Endometrium (tissue), 2 donors: ENCODE measurements around the gene C5orf47.
"Not testable (repeated sequence)": the region's sequence is repeated elsewhere in the genome, so short reads cannot be mapped to it uniquely, and the experiment has no call there.

ENCODE experiments used
- FAIRE-seq: peaks from 2 replicates; lab custom pipeline; 2012; peaks lifted over from hg19 to GRCh38; lab: Jason Lieb, UNC
- donor health status: control.
- donor health status: control.

Gene C5orf47

DNA sequence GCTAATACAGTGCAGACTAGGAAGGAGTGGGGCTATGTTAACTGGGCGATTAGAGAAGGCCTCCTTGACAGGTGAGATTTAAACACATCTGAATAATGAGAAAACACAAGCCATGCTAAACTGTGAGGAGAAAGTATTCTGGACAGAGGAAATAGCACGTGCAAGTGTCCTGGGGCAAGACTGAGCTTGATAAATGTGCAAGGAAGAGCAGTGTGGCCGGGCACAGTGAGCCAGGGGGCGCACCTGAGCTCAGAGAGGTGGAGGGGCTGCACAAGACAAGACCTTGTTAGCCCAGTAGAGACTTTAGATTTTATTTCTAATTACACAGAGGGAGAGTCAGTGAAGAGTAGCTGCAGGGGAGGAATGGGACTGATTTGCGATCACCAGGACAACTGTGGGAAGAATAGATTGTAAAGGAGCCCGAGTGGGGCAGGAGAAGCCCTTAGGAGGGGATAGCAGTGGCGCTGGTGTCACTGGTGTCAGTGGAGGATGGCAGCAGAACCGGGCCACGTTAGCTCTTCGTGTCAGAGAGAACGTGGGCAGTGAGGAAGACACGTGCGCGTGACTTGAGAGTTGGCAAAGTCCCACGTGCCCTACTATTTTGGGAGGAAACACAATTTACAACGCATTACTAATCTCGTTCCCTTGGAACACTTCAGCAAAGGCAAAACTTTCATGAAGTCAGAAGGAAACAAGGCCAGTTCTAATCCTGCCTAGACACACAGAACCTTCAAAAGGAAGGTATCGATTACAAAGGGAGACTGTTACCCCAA, 17.9 kb upstream of the C5orf47 start:
- no peak for FAIRE-seq

DNA sequence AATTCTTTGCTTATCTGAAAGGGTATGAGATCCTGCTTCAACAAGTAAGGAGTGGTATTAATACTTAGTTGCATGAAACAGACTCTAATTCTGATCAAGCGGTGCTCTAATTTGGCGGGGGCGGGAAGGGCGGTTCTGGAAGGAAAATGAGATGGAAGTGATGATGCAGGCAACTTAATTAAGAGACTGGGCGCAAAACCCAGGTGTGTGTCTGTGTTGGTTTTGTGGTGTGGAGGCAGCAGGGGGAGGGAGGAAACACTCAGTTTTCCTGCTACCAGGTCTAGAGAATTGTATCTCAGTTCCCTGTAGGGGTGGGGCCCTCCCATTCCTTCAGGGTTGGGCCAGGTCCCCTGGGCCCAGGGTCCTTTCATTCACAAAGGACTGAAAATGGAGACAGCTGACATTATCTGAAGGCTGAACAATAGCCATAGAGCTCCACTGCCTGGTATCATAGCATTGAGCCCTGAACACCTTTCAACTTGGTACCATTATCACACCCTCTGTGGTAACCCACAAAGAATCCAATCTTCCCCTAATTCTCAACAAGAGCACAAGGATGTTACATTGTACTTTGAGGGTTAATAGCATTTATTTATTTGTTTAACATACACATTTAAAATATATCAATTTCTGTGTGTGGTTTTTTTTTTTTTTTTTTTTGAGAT, 17.2 kb upstream of the C5orf47 start:
- no peak for FAIRE-seq

DNA sequence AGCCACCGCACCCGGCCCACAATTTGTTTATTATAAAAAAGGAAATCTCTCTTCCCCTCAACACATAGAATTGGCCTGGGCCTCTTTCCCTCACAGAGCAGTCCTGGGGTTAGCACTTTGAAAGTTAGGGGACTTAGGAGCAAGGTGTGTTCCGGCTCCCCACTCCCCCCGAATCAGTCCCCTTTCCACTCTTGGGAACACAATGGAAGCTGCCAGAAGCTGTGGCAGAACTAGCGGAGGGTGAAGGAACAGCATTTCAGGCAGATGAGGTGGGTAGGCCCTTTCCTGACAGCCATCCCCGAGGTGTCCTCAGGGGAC, 16.4 kb upstream of the C5orf47 start:
- FAIRE-seq, result no peak

DNA sequence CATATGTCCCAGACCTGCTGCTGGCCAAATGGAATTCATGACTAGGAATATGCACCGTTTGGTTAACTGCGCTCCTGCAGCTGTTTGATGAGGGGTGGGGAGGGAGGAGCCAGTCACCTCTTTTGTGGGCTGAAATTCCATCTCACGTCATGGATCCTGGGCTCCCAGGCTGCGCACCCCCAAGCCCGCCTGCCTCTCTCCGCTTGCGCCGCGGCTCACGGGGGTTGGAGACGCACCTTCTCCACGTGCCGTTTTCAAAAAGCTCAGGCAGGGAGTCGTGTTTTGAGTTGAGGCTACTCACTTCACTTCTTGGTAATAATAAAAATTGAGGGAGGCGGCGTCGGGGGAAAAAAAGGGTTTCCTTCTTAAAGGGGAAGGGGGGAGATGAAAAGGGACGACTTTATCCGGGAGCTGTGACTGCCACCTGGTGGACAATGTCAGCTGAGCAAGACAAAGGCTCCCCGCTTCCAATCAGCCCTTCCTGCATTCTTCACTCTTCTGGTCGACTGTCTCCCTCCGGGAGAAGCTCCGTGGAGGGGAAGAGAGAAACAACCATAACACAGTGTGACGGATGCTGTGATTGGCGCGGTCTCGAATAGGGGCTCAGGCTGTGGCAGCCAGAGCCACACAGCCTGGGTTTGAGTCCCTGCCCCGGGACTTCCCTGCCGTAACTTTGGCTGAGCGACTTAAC, 15.9 kb upstream of the C5orf47 start:
- FAIRE-seq, result no peak

DNA sequence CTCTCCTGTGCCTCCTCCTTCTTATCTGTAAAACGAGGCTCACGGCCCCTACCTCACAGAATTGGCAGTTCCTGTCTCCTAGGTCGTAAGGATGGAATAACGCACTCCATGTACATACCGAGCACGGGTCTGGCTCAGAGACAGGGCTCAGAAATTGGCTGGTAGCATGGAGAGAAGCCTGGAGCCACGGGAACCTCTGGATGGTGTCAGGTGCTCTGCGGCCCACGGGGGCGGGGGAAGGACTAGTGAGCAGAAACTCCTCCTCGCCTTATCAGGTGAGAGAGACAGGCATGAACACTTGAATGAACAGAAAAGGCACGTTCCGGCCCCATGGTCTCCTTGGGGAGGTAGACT, 15.4 kb upstream of the C5orf47 start:
- no peak for FAIRE-seq

DNA sequence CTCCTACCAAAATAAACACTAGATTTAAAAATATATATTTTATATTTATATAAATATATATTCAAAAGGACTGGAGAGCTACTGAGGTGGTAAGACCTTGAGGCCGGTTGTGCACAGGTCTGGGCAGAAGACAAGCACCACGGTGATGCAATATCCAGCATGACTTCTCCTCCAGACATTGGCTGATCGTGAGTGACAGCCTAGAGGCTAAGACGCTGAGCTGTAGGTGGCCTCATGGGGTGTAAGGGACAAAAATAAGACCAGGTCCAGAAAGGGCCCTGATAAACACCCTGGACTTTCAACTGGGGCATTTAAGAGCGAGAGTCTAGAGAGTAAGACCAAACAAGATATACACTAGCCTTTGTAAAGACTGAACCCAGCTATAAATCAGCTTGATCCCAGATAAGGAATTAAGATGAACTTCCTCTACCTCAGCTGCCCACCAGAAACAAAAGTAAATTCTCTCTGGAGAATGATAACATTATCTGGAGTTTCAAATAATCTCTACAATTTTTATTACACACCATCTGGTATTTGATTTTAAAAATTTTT, 14.2 kb upstream of the C5orf47 start:
- no peak for FAIRE-seq

DNA sequence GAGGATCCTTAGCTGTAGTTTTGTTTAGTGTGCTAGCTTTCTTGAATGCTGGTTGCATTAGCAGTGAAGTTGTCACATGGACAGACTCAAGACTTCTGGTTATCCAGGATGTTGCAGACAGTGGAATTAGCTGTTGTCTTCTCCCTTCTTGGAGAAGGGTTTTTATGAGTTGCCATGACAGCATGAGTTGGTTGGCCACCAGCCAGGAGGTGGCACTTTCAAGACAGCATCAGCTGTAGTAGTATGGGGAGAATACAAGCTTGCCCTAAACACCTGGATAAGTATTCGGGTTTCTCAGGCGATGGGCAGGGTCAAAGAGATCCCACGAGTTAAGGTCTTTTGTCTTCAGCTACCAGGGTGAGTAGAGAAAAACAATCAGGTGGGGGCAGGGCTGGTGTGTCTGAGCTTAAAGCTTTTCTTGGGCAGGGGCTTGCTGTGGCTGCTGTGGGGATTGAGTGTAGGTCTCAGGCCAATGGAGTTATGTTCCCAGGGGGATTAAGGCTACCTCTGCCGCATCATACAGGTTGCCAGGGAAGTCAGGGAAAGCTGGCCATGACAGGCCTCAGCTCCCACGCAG, 7.7 kb upstream of the C5orf47 start:
- FAIRE-seq, result no peak

DNA sequence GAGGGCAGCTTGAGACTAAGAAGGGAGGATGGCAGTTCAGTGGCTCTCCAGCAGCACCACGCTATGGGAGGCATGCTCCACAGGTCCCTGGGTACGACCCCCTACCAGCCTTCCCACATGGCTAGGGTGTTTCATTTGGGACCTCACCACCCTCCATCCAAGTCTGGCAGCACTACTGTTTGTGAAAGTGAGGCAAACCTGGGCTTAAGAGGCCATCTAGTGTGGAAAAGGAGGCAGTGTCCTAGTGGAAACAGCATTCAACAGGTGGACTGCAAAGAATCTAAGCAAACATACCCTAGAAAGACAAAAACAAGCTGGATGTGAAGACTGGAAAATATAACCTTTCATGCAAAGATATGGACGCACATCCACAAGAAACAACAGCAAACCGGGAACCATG, 4.8 kb upstream of the C5orf47 start:
- no peak for FAIRE-seq

DNA sequence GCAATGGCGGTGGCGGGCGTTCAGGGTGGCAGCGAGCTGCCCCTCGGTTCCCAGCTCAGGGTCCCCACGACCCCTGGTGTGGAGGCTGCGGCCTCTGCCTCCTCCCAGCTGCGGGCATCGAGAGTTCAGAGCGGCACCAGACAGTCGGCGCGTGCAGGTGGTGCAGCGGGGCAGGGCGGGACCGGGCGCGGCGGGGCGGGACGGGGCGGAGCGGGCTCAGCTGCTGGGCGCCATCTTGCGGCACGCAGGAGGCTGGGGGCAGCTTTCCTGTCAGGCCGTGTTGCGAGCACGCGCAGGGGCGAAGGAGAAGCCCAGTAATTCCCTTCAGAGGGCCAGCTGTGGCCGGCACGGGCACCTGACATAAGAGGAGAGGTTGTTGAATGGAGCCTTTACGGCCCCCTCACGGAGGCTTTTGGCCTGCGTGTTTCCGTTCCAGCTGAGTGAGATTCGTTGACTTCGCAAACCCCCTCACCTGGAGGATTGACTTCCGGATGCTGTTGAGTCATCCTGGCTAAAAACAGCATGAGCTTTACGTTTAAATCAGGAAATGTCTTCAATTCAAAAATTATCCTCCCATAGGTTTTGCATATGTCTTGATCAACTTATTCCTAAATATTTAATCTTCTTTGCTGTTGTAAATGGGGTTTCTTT, 587 bp downstream of the C5orf47 start:
- FAIRE-seq, result no peak

DNA sequence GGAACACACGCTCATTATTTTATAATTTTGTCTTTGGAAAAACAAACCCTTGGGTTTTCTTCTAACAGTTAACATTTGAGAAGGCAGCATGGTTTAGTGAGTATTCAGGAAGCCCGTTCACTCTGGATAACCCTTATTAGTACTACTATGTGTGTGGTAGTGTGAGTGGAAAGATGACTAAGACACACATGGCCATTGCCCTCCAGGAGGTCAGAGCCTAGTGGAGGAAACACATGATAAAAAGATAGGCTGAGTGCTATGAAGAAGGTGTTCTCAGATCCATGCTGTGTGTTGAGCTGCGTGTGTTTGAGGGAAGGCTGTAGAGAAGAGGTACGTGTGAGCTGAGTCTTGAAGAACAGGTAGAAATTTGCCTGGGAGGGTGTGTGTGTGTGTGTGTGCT, 8.4 kb downstream of the C5orf47 start:
- no peak for FAIRE-seq

DNA sequence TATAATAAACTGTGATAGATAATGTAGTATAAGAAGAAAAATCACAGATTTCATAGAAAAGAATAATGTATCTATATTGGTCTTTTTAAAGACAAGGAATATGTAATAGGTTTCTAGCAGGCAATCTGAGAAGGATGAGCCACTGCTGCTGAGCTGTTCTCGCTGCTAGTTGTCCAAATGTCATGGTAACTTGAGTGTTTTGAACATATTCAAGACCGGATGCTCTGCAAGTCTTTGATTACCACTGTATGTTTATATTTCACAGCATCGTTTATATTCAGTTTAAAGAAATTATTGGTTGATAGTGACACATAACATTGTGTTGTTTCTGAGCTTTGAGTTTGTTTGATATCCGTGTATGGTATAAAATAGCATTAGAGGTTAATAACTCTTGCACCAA, 9.6 kb downstream of the C5orf47 start:
- no peak for FAIRE-seq

DNA sequence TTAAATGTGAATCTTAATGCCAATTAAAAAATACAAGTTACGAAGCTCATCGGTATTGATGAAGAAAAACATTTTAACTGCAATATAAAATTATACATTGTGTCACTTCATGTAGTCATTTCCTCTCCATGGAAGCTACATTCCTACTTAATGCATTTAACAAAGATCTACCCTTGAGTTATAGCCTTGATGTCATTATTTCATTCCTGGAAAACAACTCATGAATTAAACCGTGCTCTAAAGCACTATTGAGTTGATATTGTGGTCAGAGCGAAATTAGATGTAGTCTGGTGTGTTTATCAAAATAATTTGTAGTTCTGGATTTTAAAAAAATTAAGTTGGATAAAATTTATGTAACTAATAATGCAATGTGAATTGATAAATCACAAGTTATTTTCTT, 11.1 kb downstream of the C5orf47 start:
- no peak for FAIRE-seq

DNA sequence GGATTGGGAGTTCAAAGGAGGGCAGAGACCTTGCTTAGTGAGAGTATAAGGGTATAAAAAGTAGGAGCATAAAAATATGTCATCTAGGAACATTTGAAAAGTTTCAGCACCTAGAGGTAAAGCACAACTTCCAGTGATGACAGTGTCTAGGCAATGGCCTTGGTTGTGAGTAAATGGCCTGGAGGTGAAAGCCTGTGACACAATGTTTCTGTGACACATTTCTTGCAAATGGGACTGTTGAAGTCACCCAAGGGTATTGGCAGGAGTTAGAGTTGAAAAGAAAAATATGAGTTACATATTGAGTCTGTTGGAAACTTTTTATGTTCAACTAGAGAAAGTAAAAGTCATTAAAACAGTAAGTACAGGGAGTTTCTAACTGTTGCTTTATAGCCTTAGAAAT, 14.8 kb downstream of the C5orf47 start:
- no peak for FAIRE-seq

DNA sequence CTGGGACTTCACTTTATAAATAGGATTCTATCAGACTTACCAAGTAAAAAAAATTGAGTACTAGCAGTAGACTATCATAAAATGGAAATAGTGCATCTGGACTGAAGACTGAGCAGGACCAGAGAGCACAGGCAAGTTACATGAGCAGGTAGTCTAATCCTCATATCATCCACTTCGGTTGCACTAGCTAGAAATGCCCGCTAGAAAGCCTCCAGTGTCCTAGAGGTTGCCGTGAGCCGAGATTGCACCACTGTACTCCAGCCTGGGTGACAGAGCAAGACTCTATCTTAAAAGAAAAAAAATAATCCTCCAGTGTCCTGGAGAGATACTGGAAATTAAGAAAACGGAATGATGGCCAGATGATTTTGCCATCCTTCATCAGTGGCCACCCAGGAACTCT, 20.0 kb downstream of the C5orf47 start:
- FAIRE-seq, result no peak

DNA sequence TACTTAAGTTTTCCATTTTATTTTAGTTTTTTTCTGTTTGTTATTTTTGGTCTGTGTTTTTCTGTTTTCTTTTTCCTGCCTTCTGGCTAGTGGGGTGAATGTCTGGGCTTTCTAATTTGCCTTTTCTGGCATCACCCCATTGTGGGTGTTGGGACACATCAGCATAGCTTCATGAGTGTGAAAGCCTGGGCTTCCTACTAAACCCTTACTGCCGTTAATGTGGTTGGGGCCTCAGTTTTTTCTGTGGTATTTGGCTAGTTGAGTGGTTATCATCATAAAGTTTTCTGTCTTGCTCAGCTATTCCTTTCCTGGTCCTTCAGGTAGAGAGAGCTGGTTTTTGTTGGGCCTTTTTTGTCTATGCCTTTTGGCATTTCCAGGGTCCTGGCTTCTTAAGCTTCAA, 21.4 kb downstream of the C5orf47 start:
- FAIRE-seq, result no peak

DNA sequence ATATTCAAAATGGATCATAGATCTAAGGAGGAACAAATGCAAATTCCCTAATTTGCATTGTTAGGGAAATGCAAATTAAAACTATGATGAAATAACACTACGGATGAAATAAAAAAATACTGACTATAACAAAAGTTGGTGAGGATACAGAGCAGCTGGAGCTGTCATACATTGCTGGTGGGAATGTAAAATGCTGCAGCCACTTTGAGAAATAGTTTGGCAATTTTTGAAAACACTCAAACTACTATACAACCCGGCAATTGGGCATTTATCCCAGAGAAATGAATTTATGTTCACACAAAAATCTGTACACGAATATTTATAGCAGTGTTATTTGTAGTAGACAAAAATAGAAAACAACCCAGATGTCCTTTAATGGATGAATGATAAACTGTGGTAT, 22.5 kb downstream of the C5orf47 start:
- FAIRE-seq, result no peak

DNA sequence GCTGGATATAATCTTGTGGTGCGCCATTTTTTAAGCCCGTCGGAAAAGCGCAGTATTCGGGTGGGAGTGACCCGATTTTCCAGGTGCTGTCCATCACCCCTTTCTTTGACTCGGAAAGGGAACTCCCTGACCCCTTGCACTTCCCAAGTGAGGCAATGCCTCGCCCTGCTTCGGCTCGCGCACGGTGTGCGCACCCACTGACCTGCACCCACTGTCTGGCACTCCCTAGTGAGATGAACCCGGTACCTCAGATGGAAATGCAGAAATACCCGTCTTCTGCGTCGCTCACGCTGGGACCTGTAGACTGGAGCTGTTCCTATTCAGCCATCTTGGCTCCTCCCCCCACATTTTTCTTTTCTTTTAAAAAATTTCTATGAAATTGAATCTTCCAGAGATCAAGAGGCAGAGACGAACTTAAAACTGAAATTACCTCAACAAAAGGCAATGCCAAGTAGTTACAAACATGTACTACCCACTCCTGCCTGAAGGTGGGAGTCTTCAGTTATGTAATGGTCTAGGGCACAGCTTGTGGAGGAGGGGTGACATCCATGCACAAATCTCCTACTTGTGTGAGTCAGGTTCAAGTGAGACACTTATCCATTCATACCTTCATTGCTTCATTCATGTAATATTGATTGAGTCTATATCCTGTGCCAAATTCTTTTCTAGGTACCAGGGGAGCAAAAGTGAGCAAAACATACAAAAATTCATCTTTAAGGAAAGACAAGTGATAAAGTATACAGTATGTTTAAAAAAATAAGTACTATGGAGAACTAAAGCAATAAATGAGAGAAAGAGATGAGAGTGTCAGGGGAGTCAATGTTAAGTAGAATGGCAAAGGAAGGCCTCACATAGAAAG, 31.3 kb downstream of the C5orf47 start:
- not testable (repeated sequence) for FAIRE-seq

DNA sequence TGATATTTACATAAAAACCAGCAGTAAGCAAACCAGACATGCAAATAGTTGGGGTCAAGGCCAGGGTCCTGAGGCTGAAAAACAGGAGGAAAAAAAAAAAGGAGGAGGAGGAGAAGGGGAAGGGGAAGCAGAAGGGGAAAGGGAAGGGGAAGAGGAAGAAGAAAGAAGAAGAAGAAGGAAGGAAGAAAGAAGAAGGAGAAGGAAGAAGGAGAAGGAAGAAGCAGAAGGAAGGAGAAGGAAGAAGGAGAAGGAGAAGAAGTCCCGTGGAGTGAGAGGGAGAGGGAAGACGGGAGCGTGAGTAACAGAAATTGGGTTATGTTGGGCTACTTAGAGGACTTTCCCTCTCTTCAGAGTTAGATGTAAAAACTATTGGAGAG, 31.9 kb downstream of the C5orf47 start:
- no peak for FAIRE-seq

DNA sequence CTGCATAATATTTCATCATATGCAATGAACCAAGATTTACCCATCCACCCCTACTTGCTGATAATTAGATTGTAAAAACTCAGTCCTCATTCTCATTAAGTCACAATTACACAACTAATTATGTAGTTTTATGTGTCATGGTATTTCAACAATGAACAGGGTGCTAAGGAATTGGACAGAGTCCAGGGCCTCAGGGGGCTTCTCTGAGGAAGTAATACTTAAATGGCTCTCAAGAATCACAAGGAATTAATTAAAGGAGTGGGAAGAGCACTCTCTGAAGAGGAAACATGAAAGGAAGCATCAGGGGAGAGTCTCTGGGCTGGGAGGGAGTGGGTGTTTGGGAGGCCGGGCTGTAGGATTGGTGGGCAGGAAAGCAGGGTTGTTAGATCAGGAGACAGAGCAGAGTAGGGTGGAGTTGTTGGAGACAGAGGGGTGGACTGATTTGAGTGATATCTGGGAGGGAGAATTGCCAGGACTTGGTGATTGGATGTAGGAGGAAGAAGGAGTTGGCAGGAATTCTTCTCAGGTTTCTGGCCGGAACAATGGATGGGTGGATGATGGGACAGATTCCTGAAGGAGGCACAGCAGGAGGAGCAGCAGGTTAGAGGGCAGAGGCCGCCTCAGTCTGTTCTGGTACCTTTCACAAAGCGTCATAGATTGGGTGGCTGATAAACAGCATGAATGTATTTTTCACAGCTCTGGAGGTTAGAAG, 33.6 kb downstream of the C5orf47 start:
- no peak for FAIRE-seq

DNA sequence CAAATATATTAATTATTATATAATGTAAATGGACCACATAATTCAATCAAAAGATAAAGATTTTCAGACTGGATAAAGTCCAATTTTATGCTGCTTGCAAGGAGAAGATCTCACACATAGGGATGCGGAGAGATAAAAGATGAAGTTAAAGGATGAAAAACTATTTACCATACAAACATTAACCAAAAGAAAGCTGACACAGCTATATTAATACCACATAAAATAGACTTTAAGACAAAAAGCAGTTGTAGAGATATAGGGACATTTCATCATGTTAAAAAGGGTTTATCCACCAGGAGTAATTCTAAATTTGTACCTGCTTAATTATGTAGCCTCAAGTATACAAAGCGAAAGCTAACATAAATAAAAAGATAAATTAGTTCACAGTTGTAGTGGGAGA, 41.3 kb downstream of the C5orf47 start:
- FAIRE-seq, result no peak
